ENCODE measurements around the gene DMRT1.

DNA sequence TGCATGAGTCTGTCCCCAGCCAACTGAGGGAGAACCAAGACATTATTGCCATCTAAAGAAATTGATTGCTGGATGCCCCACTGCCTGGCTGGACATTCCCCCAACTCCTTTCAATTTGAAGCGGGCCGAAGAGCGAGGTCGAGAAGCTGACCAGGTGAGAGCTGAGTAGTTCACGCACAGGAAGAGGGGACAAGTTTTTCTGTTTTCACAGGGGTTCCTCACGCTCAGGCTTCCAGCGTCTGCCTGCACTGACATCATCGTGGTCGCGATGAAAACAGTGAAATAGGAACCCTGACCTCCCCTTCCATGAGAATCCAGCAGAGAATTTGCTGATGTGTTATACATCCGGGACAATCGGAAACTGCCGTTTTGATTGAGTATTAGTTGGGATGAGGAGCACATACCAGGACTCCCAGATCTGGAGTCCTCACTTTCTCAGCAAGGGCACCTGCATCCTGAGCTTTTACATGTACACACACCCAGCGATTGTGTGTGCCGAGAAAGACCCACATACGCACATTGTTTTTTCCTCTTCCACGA, 131.9 kb downstream of the DMRT1 start:
- TF ChIP-seq, protein P1, sequence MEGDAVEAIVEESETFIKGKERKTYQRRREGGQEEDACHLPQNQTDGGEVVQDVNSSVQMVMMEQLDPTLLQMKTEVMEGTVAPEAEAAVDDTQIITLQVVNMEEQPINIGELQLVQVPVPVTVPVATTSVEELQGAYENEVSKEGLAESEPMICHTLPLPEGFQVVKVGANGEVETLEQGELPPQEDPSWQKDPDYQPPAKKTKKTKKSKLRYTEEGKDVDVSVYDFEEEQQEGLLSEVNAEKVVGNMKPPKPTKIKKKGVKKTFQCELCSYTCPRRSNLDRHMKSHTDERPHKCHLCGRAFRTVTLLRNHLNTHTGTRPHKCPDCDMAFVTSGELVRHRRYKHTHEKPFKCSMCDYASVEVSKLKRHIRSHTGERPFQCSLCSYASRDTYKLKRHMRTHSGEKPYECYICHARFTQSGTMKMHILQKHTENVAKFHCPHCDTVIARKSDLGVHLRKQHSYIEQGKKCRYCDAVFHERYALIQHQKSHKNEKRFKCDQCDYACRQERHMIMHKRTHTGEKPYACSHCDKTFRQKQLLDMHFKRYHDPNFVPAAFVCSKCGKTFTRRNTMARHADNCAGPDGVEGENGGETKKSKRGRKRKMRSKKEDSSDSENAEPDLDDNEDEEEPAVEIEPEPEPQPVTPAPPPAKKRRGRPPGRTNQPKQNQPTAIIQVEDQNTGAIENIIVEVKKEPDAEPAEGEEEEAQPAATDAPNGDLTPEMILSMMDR (conservative IDR thresholded peaks at IDR 0.05 in 1 of 2, IDR thresholded peaks at IDR 0.05 in 1 of 2; ENCODE audit: low read depth in 1 of 2, low read length in 2 of 2): no peak
- TF ChIP-seq EZH2 (IDR thresholded peaks at IDR 0.05; ENCODE audit: low read length, missing control alignments): no peak

Measured in fibroblast of lung (primary cell).